Osteocyte (in vitro differentiated cells): ENCODE results near the gene PLK1. TPM values are rescaled to one million over a fixed set of nuclear protein-coding genes. Genes with fewer than 3 reads are reported as not detected.
A peak's percentile ranks its signal among the peaks of the same experiment; 100 is the strongest.

Source experiments
- DNase-seq: peaks from one replicate; pipeline ENCODE4 v3.0.0; 2021; ENCODE audit warnings: mixed read lengths; ENCODE audit not compliant: unreplicated experiment; ENCODE audit errors: extremely low spot score
- H3K27ac Mint-ChIP-seq: one replicate; pipeline ENCODE4 v1.8.0; 2021; ENCODE audit warnings: mild to moderate bottlenecking, mixed read lengths; ENCODE audit not compliant: unreplicated experiment
- H3K27me3 Mint-ChIP-seq: one replicate; pipeline ENCODE4 v1.8.0; 2021; ENCODE audit warnings: mixed read lengths; ENCODE audit not compliant: unreplicated experiment
- H3K36me3 Mint-ChIP-seq: one replicate; pipeline ENCODE4 v1.8.0; 2021; ENCODE audit warnings: mixed read lengths; ENCODE audit not compliant: unreplicated experiment
- H3K4me1 Mint-ChIP-seq: one replicate; pipeline ENCODE4 v1.8.0; 2021; ENCODE audit warnings: mixed read lengths; ENCODE audit not compliant: unreplicated experiment
- H3K4me3 Mint-ChIP-seq: one replicate; pipeline ENCODE4 v1.8.0; 2021; ENCODE audit warnings: mild to moderate bottlenecking, moderate library complexity, mixed read lengths; ENCODE audit not compliant: unreplicated experiment
- H3K9me3 Mint-ChIP-seq: one replicate; pipeline ENCODE4 v1.8.0; 2021; ENCODE audit warnings: mixed read lengths; ENCODE audit not compliant: unreplicated experiment
- CTCF ChIP-seq: fragments of 200-600 bp; sonication (generic); IDR thresholded peaks from 2 replicates; pipeline ENCODE4 v1.5.0; 2021; ENCODE audit warnings: antibody characterized with exemption, mild to moderate bottlenecking, moderate library complexity
- total RNA-seq: library from RNA; stranded (reverse); gene quantifications from 2 replicates; pipeline ENCODE4 v1.2.1, GENCODE V29; 2021

Gene PLK1
- total RNA-seq, 1 donor from 2014 or later, result 17.8 TPM

DNA sequence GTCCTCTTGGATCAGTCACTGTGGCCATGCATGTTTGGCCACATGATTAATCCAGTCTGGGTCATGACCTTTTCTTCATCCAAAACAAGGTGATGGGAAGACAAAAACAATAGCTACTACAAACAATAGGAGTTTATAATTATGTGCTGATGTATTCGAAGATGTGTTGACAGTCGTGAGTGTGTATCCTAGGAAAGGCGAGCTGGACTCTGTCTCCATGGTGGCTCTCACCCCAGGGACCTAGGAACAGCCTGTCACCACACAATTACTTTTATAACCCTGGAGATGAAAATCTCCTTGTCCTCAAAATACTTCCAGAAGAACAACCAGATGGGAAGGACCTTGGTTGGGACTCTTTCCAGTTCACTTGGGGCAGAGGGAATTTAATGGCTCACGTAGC is 9.8 kb upstream of the PLK1 start:
- H3K4me1 Mint-ChIP-seq, result no peaks in the 10 kb centered on the region
- DNase-seq, result no peak
- no peak overlapping the region for H3K27ac Mint-ChIP-seq
- TF ChIP-seq CTCF, result no peak
- no peaks in the 10 kb centered on the region for H3K9me3 Mint-ChIP-seq
- no peaks in the 10 kb centered on the region for H3K27me3 Mint-ChIP-seq
- peaks cover 62% of the 10 kb centered on the region for H3K36me3 Mint-ChIP-seq
- H3K4me3 Mint-ChIP-seq, result no peak overlapping the region

- Mint-ChIP-seq H3K27ac (no peak overlapping the region), H3K4me3 (no peak overlapping the region), H3K36me3 (peaks cover 54% of the 10 kb centered on the region), H3K27me3 (no peaks in the 10 kb centered on the region), H3K4me1 (no peaks in the 10 kb centered on the region), H3K9me3 (no peaks in the 10 kb centered on the region)
- TF ChIP-seq CTCF, result no peak
- no peak for DNase-seq
These were observed 8.4 kb upstream of the PLK1 start for GRCh38 chr16:23670137-23670776.

DNA sequence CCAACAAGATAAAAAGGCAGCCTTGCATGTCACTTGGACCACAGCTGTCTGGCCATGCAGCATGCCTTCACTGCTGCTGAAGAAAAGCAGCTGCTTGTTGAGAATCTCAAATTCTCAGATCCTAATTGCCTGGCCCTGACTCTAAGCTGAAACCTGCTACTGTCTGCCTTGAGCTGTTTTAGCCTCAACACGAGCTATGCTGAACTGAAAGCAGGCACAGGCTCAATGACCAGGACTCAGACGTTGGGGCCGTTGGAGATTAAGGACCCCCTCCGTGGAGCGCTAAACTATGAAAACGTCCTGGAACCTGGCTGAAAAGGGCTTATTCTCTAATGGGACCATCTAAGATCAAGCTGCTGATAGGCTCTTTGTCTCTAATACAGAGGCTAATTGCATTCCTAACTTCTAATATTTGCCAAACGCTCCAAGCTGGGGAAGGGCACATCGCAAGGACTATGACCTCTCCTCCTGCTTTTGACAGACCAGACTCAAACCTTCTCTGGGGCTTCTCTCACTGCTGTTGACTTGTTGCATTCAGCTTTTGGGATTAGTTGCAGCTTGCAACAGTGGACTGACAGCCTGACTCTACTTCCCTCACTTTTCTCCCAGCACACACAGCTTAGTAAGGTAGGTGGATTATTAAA is 4.6 kb upstream of the PLK1 start:
- H3K27me3 Mint-ChIP-seq, result no peaks in the 10 kb centered on the region
- peaks cover 20% of the 10 kb centered on the region for H3K36me3 Mint-ChIP-seq
- H3K27ac Mint-ChIP-seq, result no peak overlapping the region
- H3K4me1 Mint-ChIP-seq, result peaks cover 7% of the 10 kb centered on the region
- no peaks in the 10 kb centered on the region for H3K9me3 Mint-ChIP-seq
- no peak overlapping the region for H3K4me3 Mint-ChIP-seq
- TF ChIP-seq CTCF, result no peak
- DNase-seq, result no peak

GRCh38 chr16:23676924-23677480 is 1.7 kb upstream of the PLK1 start:
- H3K4me3 Mint-ChIP-seq, result no peak overlapping the region
- peaks cover 11% of the 10 kb centered on the region for H3K36me3 Mint-ChIP-seq
- DNase-seq, result no peak
- no peaks in the 10 kb centered on the region for H3K27me3 Mint-ChIP-seq
- peaks cover 29% of the 10 kb centered on the region for H3K4me1 Mint-ChIP-seq
- no peaks in the 10 kb centered on the region for H3K9me3 Mint-ChIP-seq
- H3K27ac Mint-ChIP-seq, result no peak overlapping the region
- no peak for TF ChIP-seq CTCF

DNA sequence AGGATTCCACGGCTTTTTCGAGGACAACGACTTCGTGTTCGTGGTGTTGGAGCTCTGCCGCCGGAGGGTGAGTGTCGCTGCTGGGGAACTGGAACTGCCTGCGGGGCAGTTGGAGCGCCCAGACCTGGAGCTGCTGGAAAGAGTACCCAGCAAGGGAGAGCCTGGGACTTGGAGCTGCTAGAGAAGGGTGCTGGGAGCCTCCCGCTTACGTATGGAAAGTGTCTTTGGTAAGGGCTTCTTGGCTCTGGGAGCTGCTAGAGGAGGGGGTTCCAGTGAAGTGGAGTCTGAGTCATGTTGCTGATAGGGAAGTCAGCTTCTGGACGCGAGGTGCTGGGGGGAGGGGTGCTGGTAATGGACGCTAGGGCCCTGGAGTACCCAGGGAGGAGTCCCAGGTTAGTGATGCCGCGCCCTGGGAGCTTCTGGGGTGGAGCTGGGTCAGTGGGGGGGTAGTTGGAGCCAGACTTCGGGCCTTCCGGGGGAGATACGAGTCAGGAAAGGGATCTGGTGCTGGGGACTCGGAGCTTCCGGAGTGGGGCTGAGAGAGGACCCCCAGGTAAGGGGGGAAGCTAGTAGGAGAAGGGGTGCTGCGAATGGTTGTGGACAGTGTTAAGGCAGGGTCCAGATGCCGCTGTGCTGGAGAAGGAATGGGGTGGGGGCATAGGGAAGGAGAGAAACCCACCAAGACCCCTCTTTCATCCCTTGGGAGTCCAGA is 741 bp downstream of the PLK1 start:
- Mint-ChIP-seq H3K27ac (no peak overlapping the region), H3K9me3 (no peaks in the 10 kb centered on the region), H3K4me3 (peak overlapping the region; percentile 78), H3K4me1 (peaks cover 29% of the 10 kb centered on the region), H3K27me3 (no peaks in the 10 kb centered on the region), H3K36me3 (peaks cover 8% of the 10 kb centered on the region)
- DNase-seq, result no peak
- no peak for TF ChIP-seq CTCF
